ENCODE results near the gene STC2.

STC2 gene

GRCh38 chr5:173265433-173265832 is 62.8 kb downstream of the STC2 start:
- no peak for DNase-seq

All from fibroblast of skin of scalp (primary cell).